Skin of body (tissue), 2 donors: ENCODE measurements around the gene VEGFA. TPM values are rescaled to one million over a fixed set of nuclear protein-coding genes. Genes with fewer than 3 reads are reported as not detected.

Source experiments
- DNase-seq: peaks from one replicate; lab custom pipeline; 2025; lab: John Stamatoyannopoulos, UW
- total RNA-seq: library from RNA; depleted of rRNA; stranded (reverse); fragments of >200 nt; gene quantifications from one replicate; pipeline ENCODE4 v1.2.3, GENCODE V29; 2014

Gene VEGFA
- total RNA-seq, 1 donor from 2014 or later, result 141 TPM

DNA sequence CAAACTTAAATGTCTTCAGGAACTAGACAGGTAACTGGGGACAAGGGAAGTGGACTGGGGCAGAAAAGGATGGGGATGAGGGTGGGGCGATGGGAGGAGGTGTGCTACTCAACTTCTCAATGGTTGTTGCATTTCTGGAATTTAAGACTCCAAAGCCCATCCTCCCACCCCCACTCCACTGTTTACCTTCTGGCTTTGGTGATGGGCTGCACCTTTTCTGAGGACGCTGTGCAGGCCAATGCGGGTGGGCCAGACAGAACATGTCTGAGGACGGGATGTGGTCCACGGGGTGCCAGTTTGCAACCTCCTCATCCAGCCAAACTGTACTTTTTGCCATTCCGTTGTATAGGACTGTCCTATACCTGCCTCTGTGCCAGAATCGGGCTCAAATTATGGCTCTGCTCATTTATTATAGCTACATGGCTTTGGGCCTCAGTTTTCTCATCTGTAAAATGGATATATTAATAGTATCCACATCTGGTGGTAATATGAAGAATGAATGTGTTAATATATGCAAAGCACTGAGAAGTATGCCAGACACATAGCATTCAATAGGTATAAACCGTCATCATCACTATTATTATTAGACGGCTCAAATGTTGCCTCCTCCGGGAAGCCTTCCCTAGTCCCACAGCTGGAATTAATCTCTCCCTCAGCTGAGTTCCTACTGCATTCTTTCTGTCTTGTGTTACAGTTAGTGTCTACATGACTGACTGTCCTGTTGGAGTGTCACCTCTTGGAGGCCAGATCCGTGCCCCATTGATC, 31.0 kb upstream of the VEGFA start:
- DNase-seq, result no peak

- DNase-seq, result no peak
These were observed 30.3 kb upstream of the VEGFA start for GRCh38 chr6:43739642-43740091.

DNA sequence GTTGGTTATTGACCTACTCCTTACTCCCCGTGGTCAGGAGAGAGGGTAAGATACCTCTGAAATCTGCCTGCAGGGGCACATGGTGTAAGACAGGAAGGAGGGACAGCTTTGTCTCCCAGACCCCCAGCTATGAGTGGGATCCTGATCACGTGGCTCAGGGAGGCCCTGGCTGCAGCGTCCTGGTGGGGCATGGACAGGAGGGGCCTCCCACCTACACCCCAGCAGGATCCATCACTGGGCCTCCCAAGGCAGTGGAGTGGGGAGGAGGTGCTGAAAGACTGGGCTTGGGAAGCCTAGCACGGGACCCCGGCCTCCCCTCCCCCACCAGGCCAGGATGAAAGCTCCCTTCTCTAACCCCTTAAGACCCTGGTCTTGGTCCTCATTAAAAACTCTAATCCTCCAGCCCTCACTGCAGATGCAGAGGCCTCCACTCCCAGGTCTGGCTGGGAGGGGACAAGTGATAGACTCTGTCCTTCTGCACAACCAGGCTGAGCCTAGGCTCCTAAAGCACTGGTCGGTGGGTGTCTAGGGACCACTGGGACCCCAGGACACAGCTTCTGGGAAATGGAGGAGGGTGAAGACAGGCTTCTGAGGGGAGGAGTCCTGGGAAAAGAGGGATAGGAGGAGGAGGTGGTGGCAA, 29.6 kb upstream of the VEGFA start:
- no peak for DNase-seq

DNA sequence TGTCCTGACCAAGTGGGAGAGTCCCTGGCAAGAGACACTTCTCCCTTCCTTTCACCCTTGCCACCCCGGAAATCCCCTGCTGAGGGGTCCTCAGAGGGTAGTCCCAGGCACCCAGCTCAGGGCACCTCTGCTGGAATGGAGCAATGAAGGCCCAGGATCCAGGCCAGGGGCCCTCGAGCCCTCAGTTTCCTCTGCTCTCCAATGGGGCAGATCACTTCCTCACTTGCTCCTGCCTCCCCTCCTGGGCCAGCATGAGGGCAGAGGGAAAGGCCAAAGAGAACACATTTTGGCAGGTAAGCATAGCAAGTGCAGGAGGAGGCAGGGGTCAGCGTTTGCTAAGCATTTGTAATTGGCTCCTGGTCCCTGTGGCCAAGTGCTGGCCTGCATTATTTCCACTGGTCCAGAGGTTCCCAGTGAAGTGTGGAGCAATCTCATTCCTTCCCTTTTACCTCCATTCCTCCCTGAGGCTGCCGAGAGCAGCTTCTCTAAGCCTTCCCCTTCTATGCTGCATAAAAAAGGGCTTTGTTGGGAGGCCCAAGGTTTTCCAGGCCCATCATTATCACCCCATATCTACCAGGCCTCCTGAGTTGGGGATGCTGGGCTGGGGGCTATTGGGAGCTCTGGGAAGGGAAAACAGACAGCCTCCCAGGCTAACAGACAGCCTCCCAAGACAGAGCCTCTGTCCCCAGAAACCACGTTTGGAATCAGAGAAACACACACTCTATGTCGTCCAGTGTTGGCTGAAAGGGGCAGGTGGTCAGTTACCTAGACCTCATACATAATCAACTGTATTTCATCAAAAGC, 28.8 kb upstream of the VEGFA start:
- no peak for DNase-seq

DNA sequence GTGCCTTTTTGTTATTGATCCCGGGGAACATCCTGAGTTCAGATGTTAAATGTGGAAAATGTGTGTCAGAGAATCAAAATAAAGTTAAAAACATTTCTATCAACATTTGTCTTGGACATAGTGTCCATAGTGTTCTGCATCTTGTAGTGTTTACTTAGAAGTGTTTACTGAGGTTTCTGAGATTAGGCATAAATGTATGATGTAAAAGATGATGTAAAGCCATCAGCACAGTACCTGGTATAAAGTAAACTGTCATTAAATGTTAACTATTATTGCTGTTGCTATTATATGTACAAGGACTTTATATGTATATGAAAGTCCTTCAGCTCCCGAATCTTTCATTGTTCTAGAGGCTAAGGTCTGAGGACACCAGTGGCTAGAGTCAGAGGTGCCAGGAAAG, 28.2 kb upstream of the VEGFA start:
- no peak for DNase-seq

DNA sequence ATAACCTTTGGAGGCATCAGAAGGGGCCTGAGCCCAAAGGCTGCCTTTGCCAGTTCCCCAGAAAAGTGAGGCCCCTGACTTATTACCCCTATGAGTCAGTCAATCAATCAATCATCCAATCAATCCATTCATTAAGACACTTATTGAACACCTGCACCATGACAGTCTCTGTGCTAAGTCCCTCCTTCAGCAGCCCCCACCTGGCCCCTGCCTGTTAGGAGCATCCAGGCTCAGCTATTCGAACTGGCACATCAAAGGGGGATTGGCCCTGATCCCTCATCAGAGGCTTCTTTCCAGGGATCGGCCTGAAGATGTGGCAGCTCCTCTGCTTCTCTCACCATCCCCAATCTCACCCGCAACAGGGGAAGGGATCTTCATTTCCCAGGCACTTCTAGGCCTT, 27.7 kb upstream of the VEGFA start:
- DNase-seq, result no peak

DNA sequence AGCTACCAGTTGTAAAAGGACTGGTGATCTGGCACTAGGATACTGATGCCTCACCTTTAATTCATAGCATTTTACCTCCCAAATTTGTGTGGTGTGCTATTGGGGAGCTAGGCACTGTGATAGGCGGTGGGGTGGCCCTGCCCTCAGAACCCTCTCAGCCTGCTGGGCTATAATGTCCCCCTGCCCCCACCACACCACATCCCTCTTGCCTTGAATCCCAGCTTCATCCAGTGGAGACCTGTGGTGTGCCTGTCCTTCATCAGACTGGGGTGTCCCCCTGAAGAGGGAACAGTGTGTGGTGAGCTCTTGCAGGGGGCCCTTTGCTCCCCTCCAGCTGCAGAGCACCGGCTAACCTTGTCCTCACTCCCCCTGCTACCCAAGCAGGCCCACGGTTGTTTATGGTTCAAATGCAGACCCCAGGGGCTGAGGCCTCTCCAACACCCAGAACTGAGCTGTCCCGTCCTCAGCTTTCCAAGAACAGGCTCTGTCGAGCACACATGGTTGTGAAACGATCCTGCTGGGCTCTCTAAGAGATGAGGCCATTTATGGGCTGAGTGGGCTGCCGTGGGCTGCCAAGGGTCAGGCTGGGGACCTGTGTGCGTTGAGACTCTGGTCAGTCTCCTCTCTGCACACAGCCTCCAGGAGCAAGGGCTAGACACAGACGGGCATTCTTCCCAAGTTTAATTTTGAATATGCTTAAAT, 26.9 kb upstream of the VEGFA start:
- DNase-seq, result no peak

DNA sequence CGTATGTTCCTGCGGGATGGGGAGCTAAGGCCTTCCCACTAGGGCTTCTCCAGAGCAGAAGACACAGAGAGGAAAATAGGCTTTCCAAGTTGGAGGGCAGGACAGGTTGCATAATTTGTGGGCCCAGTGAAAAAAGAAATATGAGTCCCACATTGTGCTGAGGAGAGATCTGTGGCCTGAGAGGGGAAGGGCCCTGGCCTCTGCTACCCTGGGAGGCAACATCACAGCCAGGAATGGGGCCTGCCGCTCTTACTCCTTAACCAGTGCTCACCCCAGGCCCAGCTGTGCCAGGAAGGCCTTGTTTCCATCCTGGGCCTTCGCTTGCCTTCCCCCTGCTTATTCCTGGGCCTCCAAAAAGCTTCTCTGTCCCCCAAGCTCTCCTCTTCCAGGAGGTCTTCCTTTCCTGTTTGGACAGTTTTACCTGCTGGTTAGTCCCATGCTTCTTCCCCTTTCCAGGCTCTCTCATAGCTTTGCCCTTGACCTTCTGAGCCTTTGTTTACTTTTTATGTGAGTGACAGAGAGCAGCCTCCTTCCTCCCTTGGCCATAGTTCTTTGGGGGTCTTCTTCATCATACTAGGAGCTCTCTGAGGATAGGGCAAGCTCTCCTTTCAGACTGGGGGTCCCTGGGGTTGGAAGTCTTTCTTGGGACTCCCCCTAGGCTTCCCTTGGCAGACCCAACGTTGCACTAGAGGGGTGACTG, 26.2 kb upstream of the VEGFA start:
- DNase-seq, result no peak

DNA sequence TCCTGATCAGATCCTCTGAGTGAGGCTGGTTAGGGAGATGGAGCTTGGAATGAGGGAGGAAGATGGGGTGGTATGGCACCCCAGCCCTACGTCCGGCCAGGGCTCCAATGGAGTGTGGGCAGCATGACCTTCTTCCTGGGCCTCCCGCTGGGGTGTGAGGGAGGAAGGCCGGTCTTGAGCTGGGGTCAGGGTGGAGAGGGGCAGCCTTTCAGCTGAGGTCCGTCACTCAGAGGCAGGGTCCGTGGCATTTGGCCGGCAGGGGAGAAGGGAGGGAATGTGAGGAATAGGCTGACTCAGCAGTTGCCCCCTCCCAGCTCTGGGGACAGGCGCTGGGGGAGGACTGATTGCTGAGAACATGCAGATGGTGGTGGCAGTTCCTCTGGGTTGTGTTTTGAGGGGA, 25.5 kb upstream of the VEGFA start:
- no peak for DNase-seq

DNA sequence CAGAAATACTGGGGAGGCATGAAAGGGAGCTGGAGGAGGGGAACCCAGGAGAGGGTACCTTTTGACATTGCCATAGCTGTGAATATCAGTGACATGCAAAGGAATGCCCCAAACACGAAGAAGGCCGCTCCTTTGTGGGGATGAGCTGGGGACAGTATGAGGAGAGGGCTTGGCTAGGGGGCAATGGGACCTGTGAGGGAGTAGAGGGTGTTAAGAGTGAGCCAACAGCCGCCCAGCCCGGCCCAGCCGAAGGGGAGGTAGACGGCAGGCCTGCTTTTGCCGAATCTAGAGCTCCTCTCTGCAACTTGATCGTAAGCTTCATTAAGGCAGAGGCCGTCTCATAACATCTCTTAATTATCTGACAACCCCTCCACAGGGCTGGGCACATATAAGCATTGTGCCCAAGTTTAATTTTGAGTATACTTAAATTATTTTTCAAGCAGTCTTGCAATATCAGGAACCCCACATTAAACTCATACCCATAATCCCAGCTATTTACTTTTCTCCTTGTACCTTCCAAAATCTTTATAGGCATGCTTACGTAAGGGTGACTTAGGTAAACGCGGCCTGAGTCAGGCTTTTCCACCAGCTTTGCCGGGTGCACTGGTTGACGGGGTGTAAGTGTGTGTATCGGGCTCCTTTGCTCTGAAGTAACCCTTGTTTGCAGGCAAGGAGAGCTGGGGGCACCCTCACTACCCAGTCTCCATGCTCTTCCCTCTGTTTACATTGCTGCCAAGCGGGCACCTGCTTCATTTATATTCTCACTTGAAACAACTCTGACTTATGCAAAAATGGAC, 24.9 kb upstream of the VEGFA start:
- DNase-seq, result no peak

DNA sequence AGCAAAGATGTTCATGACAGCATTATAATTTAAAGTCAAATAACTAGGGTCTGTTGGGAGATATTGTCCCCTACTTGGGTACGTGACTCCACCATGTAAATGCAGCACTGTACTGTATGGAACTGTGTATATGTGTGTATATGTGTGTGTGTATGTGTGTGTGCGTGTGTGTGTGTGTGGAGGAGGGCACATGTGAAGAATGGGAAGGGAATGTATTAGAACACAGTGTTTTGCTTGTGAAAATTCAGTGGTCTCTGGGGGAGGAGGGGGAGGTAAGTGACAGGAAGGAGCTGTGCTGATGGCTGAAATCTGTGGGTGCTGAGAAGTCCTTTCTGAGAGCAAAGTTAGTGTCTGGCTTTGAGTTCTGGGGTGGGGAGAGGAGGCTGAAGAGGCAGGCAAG, 23.9 kb upstream of the VEGFA start:
- no peak for DNase-seq

GRCh38 chr6:43746613-43747102, 23.4 kb upstream of the VEGFA start:
- peak; percentile 48 for DNase-seq

GRCh38 chr6:43747784-43748183, 22.2 kb upstream of the VEGFA start:
- no peak for DNase-seq

GRCh38 chr6:43748765-43749164, 21.2 kb upstream of the VEGFA start:
- no peak for DNase-seq

GRCh38 chr6:43749461-43749860, 20.6 kb upstream of the VEGFA start:
- DNase-seq, result no peak

GRCh38 chr6:43750622-43751021, 19.4 kb upstream of the VEGFA start:
- no peak for DNase-seq

DNA sequence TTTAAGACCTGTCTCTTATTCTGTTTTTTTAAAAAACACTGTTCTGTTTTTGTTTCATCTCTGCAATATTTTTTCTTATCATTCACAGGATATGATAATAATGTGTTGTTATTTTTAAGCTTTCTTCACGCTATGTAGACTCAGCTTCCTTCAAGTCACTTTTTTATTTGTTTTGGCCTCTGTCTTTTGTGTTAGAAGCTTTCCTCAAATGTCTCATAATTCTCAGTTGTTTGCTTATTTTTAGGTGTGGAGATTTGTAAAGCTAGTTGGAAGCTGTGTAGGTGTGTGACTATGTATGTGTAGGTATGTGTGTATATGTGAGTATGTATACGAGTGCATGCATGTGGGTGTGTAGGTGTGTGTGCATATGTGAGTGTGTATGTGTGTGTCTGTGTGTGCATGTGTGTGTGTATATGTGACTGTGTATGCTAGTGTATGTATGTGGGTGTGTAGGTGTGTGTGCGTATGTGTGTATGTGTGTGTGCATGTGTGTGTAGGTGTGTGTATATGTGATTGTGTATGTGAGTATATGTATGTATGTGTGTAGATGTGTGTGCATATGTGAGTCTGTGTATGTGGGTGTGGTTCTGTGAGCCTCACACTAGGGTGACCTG, 16.3 kb upstream of the VEGFA start:
- no peak for DNase-seq

DNA sequence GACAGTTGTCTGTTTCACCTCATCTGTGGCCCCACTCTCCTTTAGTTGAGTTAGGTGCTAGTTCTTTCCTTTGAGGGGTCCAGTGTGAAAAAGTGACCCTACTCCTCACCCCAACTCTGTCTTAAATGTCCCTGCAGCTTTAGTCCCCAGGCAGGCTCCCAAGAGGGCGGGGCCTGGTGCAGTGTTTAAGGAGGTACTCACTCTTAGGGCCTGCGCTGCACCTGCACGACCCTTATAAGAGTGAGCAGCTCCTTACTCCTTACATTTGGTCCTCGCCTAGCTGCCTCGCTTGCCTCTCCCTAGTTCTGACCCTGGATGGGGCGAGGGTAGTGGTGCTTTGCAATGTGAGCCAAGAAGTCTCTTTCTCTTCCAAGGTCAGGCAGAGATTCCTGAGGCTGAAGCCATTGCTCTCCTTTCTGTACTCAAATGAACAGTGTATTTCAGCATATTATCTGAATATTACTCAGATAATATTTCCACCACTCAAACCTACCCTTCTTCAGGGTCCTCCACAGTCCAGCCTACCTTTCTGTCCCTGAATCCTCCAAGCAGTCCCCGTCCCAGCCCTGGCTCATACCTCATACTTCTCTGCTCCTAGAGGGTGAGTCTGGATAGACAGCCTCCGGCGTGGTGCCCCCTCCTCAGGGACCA, 11.9 kb upstream of the VEGFA start:
- no peak for DNase-seq

GRCh38 chr6:43758617-43759050, 11.4 kb upstream of the VEGFA start:
- no peak for DNase-seq
